Activated effector memory CD4-positive, alpha-beta T cell treated with Interleukin-2 at 50 U/mL for 16 hours (primary cell): ENCODE results near the gene NPAS3.

Experiments
- DNase-seq: peaks from one replicate; pipeline ENCODE4 v3.0.0-alpha.2; 2020

NPAS3 gene

DNA sequence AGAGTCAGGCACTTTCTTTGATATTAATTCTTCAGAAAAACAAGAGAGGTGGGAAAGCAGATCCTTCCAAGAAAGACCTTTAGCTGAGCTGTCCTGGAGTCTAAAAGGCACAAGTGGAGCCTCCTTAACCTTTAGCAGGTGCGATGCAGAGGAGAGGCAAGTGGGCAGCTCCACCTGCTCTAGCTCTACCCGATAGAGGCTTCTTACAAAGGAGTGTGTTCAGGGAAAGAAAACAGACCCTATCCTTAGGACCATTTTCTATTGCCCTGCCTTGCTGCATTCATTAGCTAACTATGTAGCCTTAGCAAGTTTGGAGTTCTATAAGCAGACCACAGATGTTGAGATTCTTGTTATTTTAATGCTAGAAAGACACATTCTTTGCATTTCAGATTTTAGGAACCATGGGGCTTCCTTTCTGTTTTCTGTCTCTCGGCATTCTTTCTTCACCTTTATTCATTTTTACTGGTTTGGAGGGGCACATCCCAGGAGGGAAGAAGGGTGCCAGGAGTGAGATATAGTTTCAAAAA, 797.7 kb downstream of the NPAS3 start:
- DNase-seq: no peak

DNA sequence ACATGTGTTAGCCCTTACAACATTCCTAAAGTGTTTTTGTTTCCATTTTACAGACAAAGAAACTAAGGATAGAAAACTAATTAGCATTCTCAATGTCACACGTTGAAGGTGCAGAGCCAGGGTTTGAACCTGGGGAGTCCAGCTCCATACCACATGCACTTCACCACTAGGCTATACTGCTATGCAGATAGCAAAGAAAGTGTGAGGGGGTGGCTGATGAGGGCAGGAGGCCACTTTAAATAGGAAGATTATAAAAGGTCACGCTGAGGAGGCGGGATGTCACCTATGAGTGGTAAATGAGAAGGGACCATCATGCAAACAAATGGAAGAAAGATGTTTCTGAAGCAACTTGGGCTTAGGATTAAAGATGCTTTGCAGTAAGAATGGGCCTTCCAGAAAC, 798.3 kb downstream of the NPAS3 start:
- no peak for DNase-seq

DNA sequence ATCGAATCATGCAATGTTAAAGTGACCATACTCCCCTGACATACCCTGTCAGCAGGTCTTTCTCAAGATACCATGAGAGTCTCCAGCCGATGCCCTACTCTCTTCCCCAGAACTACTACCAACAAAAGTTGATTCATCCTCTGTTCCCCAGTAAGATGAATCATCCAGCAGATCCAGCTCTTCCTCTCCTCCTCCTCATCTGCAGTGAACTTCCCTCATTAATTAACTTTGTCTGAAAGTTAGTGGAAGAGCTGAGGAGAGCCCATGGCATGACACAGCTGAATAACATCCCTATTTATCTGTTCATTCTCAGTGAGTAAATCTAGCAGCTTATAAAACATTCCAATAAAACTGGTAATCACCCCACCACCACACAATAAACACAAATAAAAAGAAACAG, 798.8 kb downstream of the NPAS3 start:
- no peak for DNase-seq

DNA sequence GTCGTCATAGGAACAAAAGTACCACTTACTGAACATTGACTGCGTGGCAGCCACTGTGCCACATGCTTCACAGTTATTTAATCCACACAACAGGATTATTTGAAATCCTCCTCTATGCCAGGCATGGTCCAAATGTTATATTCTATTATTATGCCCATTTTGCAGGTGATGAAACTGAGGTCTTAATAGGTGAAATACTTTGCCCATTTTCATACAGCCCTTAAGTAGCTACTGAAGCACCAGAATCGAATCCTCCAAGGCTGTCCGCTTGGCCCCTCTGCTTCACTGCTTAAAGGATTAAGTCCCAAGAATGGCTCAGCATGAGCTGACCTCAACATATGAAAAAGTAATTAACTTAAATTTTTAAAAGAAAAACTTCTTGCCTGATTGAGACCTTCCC, 799.4 kb downstream of the NPAS3 start:
- no peak for DNase-seq

DNA sequence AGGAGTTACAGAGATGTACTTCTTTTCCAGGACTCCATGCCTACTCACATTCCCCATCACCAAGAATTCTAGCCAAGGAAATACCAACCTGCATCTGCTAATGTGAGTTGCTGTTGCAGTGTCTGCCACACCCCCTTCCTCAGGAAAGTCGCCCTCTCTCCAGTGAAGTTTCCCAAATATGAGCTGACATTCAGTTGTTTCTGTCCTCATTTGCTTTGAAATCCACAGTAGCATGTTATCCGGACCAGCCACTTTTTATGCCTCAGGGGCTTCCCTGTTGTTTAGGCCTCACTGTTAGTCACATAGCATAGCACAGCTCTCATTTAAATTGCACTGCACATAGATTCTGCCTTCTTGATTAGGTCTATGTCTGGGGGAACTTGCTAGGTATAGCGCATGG, 799.8 kb downstream of the NPAS3 start:
- no peak for DNase-seq

DNA sequence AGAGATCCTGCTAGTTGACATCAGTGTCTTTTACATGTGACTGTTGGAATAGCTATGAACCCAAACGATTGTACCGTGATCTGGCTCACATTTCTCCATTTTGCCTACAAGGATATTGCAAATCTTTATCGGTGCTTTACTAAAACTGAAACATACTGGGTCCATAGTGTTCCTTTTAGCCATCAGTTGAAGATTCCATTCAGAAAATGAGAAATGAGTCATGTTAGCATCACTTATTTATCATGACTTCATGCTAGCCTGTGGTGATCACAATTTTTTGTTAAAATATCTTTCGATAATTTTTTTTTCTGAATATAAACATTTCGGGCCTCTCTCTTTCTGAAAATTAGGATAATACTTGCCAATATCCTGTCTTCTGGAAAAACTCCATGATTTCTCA, 801.9 kb downstream of the NPAS3 start:
- DNase-seq: no peak

DNA sequence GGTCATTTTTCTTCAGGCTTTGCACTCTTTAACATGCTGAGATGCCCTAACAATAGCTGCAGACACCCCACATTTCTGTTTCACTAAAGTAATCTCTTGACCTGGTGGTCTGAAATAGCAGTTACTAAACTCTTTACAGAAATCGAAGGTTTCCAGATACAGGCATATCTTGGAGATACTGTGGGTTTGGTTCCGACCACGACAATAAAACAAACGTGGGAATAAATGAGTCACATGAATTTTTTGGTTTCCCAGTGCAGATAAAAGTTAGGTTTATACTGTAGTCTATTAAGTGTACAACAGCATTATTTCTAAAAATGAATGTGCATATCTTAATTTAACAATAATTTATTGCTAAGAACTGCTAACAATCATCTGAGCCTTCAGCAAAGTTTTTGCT, 803.5 kb downstream of the NPAS3 start:
- DNase-seq: no peak

DNA sequence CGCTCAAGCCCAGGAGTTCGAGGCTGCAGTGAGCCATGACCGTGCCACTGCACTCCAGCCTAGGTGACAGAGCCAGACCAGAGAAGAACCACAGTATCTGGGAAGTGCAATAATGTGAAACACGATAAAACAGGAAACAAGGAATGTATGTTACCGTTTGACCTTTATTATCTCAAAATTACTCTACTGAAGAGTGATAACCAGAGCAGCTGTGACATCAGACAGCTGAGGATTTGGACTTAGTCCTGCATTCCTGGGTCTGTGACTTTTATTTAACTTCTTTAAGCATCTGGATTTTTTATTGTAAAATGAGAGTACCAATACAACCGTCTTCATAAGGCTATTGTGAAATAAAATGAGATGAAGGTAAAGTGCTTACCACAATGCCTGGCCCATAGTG, 806.5 kb downstream of the NPAS3 start:
- no peak for DNase-seq

DNA sequence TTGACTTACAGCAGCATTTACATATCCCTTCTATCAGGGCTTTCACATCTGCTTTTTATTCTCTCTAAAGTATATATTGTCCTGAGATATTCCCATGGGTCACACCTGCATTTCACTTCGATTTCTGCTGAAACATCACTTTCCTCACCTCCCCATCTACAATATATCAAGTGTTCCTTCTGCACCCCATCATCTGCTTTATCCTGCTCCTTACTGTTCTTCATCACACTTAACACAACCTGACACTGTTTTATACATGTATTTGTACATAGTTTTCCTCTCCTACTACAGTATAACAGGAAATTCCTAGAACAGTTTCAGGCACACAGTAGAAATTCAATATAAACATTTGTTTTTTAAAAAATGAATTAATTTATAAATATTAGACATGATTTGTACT, 809.1 kb downstream of the NPAS3 start:
- no peak for DNase-seq

DNA sequence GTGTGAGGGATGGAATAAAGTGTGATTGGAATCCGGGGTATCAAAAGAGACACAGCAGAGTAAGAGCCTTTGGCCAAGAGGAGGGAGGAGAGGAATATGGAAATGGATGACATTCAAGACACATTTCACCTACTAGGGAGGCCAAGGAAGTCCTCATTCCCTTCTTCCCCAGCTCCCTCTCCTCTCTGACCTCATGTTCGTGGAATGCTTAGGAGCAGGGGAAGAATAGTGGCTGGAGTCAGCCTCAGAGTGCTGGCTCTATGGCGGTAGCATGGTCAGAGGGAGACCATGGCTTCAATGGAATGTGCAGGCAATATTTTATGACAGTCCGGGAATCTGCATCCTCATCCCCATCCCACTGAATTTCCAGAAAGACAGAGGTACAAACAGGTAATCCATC, 815.6 kb downstream of the NPAS3 start:
- no peak for DNase-seq

DNA sequence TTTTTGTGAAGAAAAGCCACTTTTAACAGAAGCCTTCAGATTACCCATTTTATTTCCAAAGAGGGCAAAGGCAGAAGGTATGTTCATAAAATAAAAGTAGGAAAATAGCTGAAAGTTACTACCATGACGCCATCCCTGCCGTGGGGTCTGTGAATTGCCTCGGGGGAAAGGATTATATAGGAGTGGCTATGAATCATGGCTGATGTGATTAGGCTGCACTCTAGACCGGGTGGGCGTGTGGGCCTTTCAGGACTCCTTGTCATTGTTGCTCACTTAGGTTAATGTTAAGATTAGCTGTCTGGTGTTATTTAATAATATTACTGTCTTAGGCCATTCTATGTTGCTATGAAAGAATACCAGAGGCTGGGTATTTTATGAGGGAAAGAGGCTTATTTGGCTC, 816.7 kb downstream of the NPAS3 start:
- no peak for DNase-seq

DNA sequence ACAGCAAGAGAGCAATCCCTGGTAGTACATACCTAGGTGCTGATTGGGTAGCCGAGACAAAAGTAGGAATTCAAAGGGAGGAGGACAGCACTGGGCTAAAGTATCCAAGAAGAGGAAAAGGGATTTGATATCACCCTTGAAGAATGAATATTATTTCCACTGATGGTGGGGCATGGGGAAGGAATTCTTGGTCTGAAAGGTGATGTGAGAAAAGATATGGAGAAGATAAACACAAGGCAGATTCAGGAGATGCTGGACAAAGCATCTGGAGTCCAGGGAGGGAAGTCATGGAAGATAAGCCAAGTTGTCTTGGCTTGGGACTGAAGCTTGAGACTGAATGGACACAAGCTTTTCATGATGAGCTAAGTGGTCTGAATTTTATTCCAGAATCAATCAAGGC, 818.2 kb downstream of the NPAS3 start:
- no peak for DNase-seq

DNA sequence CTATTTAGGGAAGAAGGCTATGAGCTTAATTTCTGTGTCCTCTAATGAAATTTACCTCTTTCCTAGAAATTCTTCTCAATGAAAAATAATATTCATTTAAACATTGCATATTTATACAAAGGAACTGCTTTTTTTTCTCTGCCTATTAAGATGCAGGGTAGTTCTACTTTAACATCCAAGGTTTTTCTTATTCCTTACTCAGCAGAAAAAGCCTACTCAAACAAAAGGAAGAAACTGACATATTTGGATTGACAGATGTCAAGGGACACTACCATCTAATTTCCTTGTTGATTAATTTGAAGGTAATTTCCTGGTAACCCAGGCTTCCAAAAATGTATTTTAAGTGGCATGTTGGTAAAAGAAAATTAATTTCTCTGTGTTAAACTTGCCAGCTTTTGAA, 819.9 kb downstream of the NPAS3 start:
- DNase-seq: no peak

DNA sequence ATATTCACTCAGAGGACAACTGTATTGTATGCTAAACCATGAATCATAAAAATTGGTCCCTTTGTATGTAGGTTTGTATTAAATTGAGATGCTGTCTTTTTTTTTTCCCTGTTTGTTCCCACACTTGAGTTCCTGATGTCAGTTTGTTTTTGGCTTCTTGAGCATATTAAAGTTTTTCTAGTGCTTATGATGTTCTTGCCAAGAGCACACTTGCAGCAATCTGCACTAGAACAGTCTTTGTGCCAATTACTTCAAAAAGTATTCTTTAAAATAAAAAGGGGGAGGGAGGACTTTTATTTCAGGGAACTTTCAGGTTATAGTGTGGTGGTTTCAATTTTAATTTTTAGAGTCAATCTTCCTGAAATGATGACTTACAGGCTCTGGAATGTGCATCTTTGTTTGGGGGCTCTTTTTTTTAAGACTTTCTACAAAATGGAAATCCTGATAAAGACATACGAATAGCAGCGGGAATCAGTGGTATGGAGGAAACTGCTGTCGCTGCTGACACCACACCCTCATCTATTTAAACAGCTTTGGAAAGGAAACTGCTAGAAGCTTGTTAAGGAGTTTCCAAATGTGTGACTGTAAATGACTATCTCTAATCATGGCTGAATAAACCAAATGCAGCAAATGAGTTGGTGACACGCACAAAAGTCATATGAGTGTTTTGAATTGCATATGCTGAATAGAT, 823.6 kb downstream of the NPAS3 start:
- DNase-seq: no peak

DNA sequence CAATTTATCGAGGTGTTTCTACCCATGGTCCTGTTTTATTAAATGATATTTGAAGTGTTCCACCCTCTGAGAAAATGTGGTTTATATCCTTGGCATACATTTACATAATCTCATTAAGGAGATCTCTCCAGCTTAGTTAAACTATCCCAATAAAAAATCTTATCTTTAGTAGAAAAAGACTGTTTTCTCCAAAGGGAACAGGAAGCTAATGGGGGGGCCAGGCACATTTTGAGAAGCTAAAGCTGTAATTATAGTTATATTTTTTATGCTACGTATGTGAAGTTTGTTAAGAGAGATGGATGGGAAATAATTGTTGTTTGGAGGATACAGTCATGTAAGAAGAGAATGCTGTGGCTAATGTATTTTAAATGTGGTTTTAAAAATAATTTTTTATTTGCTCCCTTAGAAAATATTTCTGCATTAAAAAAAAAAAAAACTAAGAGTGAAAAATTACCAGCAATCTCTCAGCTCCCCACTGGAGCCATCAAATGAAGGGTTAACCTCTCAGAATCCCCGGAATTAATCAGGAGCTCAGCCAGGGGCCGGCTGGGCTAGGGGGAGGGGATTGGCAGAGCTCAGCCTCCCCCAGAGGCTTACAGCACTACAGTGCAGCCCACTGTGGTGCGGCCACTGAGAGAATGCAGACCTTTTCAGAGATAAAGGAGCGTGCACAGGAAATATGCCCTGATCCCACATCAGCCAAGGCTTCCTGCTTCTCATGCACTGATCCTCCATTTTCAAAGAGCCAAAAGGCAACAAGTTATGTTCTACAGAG, 826.4 kb downstream of the NPAS3 start:
- DNase-seq: no peak

DNA sequence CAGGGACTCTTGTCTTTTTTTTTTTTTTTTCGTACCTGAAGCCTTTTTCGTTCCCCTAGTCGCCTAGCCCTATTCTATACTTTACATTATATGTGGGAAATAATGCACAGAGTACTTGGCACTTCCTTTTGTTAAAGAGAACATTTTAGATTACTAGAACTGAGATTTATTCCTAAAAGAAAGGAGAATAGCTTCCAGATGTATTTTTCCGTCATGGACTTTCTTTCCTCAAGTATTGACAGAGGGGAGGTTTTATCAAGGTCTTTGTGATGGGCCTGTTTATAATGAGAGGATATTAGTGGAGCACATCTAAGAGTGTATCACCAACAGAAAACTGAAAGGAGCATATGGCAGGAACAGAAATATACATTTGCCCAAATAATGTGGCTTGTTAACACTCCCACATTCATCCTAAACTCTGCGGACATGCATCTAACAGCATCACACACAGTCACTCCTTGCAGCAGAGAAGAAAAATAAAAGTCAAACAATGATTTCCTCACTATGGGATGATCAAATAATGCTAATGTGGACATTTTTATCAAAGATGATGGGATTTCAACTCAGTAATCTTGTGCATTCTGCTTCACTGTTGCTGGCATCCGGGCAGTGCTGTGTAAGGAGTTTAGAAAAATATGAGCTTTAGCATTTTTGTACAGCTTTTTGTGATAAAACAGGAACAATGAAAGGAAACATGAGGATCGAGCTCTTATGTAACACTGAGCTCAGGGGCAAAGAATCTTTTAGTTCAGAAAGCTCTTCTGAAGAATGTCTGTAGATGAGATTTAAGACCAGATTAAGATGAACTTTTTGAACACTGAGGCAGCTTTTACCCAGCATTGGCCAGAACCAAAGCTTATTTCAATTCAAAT, 829.1 kb downstream of the NPAS3 start:
- no peak for DNase-seq

DNA sequence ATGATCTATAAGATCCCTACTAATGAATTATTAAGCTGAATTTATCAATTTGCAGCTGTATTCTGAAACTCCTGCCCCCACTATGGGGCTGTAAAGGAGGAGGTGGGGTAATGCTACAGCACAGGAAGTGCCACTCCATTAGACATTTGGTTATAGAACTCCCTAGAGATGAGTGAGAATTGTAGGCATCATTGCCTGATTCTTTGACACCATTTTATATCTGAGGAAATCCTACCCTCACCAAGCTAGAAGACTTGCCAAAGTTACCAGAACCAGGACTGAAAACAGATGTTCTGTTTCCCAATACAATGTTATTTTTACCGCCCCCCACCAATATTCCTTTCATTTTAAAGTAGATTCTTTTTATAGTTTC, 829.8 kb downstream of the NPAS3 start:
- DNase-seq: no peak

DNA sequence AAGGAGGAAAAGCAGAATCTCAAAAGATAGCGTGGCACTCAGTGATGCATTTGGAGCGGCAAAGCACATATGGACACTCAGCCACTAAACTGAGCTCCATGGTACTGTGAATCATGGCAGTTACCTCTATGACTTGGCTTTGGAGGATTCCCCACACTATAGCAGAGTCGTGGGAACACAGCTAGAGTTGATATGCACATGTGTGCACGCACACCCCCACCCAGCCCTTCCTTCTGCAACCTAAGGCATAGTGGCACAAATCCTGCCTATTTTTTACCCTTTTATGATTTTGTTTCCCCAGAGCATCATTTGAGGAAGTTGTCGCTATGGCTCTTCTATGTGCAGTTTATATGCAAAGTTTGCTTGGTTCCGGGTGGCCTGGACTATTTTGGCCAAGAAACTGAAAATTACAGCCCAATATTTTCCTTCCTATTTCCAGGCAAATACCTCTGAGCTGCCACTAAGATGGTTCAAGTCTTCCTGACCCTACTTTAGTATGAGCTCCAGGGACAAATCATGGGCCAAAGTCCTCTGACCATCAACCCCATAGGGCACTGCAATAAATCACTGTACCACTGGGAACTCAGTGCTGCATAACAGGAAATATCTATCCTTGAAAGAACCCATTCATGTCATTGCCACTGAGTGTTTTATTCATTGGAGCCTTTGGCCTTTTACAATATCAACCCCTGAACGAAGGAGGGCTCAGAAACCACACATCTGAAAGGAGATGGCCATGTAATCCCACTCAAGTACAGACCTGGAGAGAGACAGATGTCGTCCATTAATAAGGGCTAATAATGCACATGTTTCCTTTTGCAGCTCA, 834.7 kb downstream of the NPAS3 start:
- no peak for DNase-seq

DNA sequence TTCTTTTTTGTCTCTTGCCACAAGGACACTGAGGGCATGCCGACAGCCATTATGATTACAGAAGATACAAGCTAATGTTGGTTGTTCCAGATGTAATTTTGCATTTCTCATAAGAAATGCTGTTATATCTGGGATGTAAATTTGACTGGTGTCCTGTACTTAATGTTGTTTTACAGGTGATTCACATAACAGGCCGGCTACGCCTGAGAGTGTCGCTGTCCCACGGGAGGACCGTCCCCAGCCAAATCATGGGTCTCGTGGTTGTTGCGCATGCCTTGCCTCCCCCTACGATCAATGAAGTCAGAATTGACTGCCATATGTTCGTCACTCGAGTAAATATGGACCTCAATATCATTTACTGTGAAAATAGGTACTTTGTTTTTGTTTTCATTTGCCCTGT, 835.5 kb downstream of the NPAS3 start:
- DNase-seq: no peak

DNA sequence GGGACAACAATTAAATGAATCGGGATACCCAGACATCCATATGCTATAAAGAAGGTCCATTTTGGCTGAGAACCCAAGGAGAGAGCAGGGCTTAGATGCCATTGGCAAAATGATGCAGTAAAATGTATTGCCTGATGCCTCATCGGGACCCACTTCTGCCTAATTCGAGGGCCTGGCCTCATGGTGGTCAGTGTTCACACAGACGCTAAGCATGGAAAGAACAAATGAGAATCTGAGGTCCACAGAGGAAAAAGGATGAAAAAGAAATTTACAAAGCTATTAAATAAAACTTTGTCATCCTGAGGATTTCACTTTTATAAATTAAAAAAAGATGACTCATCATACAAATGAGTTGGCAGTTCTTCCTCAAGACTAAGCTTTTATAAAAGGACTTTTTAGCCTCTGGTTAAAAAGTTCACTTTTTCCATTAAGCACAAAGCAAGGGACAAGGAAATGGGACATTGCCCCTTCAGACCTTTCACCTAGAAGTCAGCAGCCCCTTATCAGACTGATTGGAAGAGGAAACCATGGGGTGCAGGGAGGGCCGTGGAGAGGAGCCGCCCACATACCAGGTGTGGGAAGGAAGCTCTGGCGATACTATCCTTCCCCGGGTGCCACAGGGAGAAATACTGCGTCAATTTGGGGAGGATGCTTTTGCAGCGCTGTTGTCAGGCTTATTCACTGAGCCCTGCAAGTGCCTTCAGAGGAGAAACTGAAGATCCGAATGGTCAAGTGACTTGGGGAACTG, 836.2 kb downstream of the NPAS3 start:
- no peak for DNase-seq

DNA sequence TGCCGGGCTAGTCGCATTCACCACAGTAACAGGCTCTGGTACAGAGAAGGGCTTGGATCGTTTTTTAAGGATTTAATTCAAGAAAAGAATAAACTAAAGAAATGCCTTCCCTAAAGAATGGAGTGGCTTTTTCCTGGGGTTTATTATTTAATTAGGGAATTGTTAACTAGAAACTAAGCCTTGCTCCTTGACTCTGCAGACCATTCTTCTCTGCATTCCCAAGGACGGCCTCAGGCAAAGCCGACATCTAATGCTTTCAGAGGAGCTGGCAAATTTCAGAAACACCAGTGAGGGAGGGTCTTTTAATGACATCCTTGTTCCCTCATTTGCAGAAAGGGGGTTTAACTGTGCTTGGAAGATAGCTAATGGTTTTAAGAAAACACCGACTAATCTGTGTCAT, 838.2 kb downstream of the NPAS3 start:
- DNase-seq: no peak

DNA sequence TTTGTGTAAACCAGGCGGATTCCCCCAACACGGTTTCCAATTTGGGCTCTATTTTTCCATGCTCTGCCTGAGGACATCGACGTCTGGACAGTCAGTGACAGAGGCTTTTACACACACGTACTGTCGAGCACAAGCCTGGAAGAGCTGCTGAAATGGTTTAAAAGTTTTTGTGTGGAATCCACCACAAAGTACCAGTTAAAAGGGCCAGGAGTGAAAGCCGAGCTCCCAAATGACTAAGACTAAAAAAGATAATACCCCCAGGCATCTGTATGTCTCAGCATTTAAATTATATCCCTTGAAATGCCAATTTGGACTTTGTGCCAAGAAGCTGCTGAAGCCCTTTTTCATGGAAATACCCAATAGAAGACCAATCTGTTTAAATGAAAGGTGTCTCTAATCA, 839.0 kb downstream of the NPAS3 start:
- no peak for DNase-seq
